ENCODE data around the gene RAB8A.
A peak's percentile ranks its signal among the peaks of the same experiment; 100 is the strongest.
"Not testable (repeated sequence)": the region's sequence is repeated elsewhere in the genome, so short reads cannot be mapped to it uniquely, and the experiment has no call there.

RAB8A gene

GRCh38 chr19:16143399-16144215, 31.9 kb downstream of the RAB8A start, which contains the start of gene HSH2D:
Gene HSH2D (plus strand): TSS chr19:16143685. CDS start chr19:16148751, 5,066 bp downstream.
- DNase-seq = peak; percentile 75

- DNase-seq = no peak
Observed at GRCh38 chr19:16144216-16144581, 32.5 kb downstream of the RAB8A start.

- DNase-seq = no peak
Observed at GRCh38 chr19:16146112-16146511, 34.4 kb downstream of the RAB8A start.

GRCh38 chr19:16148443-16149229, 36.9 kb downstream of the RAB8A start:
- DNase-seq = no peak

- no peak for DNase-seq
Observed at GRCh38 chr19:16153582-16154336, 42.1 kb downstream of the RAB8A start.

GRCh38 chr19:16154557-16154956, 42.9 kb downstream of the RAB8A start:
- no peak for DNase-seq

GRCh38 chr19:16155128-16155527, 43.4 kb downstream of the RAB8A start:
- DNase-seq = no peak

- DNase-seq = no peak
Observed at GRCh38 chr19:16156904-16157303, 45.2 kb downstream of the RAB8A start.

GRCh38 chr19:16157601-16158000, 45.9 kb downstream of the RAB8A start:
- no peak for DNase-seq

- DNase-seq = no peak
Observed at GRCh38 chr19:16159655-16160054, 48.0 kb downstream of the RAB8A start.

GRCh38 chr19:16160445-16160942, 48.8 kb downstream of the RAB8A start:
- DNase-seq = no peak

- DNase-seq = no peak
Observed at GRCh38 chr19:16160943-16161560, 49.4 kb downstream of the RAB8A start.

- no peak for DNase-seq
Observed at GRCh38 chr19:16161840-16162239, 50.2 kb downstream of the RAB8A start.

GRCh38 chr19:16164222-16164890, 52.7 kb downstream of the RAB8A start:
- no peak for DNase-seq

- DNase-seq = no peak
Observed at GRCh38 chr19:16166417-16166816, 54.7 kb downstream of the RAB8A start.

- DNase-seq = no peak
Observed at GRCh38 chr19:16167055-16167454, 55.4 kb downstream of the RAB8A start.

GRCh38 chr19:16168465-16169081, 56.9 kb downstream of the RAB8A start:
- no peak for DNase-seq

GRCh38 chr19:16170134-16170533, 58.4 kb downstream of the RAB8A start:
- DNase-seq = no peak

GRCh38 chr19:16175954-16176353, 64.3 kb downstream of the RAB8A start:
- no peak for DNase-seq

GRCh38 chr19:16178866-16179265, 67.2 kb downstream of the RAB8A start:
- not testable (repeated sequence) for DNase-seq

GRCh38 chr19:16180611-16181010, 68.9 kb downstream of the RAB8A start:
- no peak for DNase-seq
